GM18508 (cell line): Measurements from ENCODE around the gene ITPR3.

Experiments used
- ATAC-seq: cut with Tn5 transposase; IDR thresholded peaks from one replicate; pipeline ENCODE4 v1.9.1; 2021; ENCODE audit warnings: moderate number of reproducible peaks; ENCODE audit not compliant: insufficient read depth, unreplicated experiment

ITPR3 gene

GRCh38 chr6:33664506-33665057 is 43.5 kb downstream of the ITPR3 start:
- ATAC-seq, result no peak

- ATAC-seq, result no peak
Measured at GRCh38 chr6:33665957-33666356, 44.8 kb downstream of the ITPR3 start.

- no peak for ATAC-seq
Measured at GRCh38 chr6:33667072-33667471, 46.0 kb downstream of the ITPR3 start.

GRCh38 chr6:33667776-33668175 is 46.7 kb downstream of the ITPR3 start:
- ATAC-seq, result no peak

GRCh38 chr6:33668328-33668727 is 47.2 kb downstream of the ITPR3 start:
- ATAC-seq, result no peak

GRCh38 chr6:33668914-33669313 is 47.8 kb downstream of the ITPR3 start:
- no peak for ATAC-seq

GRCh38 chr6:33670086-33670660 is 49.1 kb downstream of the ITPR3 start:
- ATAC-seq, result no peak

- ATAC-seq, result no peak
Measured at GRCh38 chr6:33670971-33671743, 50.0 kb downstream of the ITPR3 start.

- ATAC-seq, result no peak
Measured at GRCh38 chr6:33671744-33672072, 50.6 kb downstream of the ITPR3 start.

GRCh38 chr6:33672808-33673207 is 51.7 kb downstream of the ITPR3 start:
- ATAC-seq, result no peak

- ATAC-seq, result no peak
Measured at GRCh38 chr6:33673851-33674250, 52.7 kb downstream of the ITPR3 start.

GRCh38 chr6:33675968-33676367 is 54.8 kb downstream of the ITPR3 start:
- no peak for ATAC-seq

GRCh38 chr6:33676416-33677142 is 55.5 kb downstream of the ITPR3 start:
- ATAC-seq, result no peak

GRCh38 chr6:33677143-33677660 is 56.1 kb downstream of the ITPR3 start:
- no peak for ATAC-seq

GRCh38 chr6:33677689-33678088 is 56.6 kb downstream of the ITPR3 start:
- no peak for ATAC-seq

GRCh38 chr6:33678233-33678931 is 57.3 kb downstream of the ITPR3 start:
- ATAC-seq, result no peak

GRCh38 chr6:33678932-33679490 is 57.9 kb downstream of the ITPR3 start:
- no peak for ATAC-seq

GRCh38 chr6:33679761-33680160 is 58.6 kb downstream of the ITPR3 start:
- ATAC-seq, result no peak

GRCh38 chr6:33682341-33682740 is 61.2 kb downstream of the ITPR3 start:
- ATAC-seq, result no peak

GRCh38 chr6:33683051-33683571 is 62.0 kb downstream of the ITPR3 start:
- ATAC-seq, result no peak
